K562 (cell line): Measurements from ENCODE around the gene RAB31. TPM values are rescaled to one million over a fixed set of nuclear protein-coding genes. Genes with fewer than 3 reads are reported as not detected.

Source experiments
- ARHGAP35 ChIP-seq: fragments of 450-650 bp; IDR thresholded peaks from 2 replicates; pipeline ENCODE4 v1.6.1; 2018; ENCODE audit not compliant: partially characterized antibody
- BMI1 ChIP-seq: fragments of 150-350 bp; IDR thresholded peaks from 2 replicates; pipeline ENCODE4 v1.6.1; 2014; ENCODE audit warnings: low read length
- CBFA2T2 ChIP-seq: fragments of 450-650 bp; conservative IDR thresholded peaks from 2 replicates; pipeline ENCODE4 v1.6.1; 2017; ENCODE audit warnings: mild to moderate bottlenecking
- CEBPZ ChIP-seq: fragments of 150-350 bp; IDR thresholded peaks from 2 replicates; pipeline ENCODE4 v1.6.1; 2014; ENCODE audit warnings: low read depth, mild to moderate bottlenecking, low read length, borderline replicate concordance
- CUX1 ChIP-seq: fragments of 200-800 bp; sonication (Bioruptor generic); IDR thresholded peaks from 2 replicates; pipeline ENCODE4 v1.6.1; 2016; ENCODE audit warnings: missing genetic modification characterization, missing compliant biosample characterization
- DACH1 ChIP-seq: fragments of 450-650 bp; IDR thresholded peaks from 2 replicates; pipeline ENCODE4 v1.6.1; 2018; ENCODE audit not compliant: partially characterized antibody
- FOXA1 ChIP-seq: fragments of 450-650 bp; IDR thresholded peaks from 2 replicates; pipeline ENCODE4 v1.6.1; 2016; ENCODE audit warnings: mild to moderate bottlenecking, borderline replicate concordance
- GABPB1 ChIP-seq: sonication (generic); formaldehyde crosslinking; IDR thresholded peaks from 2 replicates; pipeline ENCODE4 v1.8.0; 2022; ENCODE audit warnings: mild to moderate bottlenecking, missing genetic modification reagents
- GTF2F1 ChIP-seq: IDR thresholded peaks from 2 replicates; pipeline ENCODE4 v1.6.1; 2011; ENCODE audit warnings: low read depth, low read length, improper control_type of control experiment
- PRDM10 ChIP-seq: fragments of 450-650 bp; IDR thresholded peaks from 2 replicates; pipeline ENCODE4 v1.6.1; 2018; ENCODE audit not compliant: partially characterized antibody
- ZBTB34 ChIP-seq: fragments of 250-450 bp; sonication (Bioruptor Pico); IDR thresholded peaks from 2 replicates; pipeline ENCODE4 v1.8.0; 2021; ENCODE audit warnings: mild to moderate bottlenecking, moderate library complexity
- ZNF24 ChIP-seq: fragments of 450-650 bp; IDR thresholded peaks from 2 replicates; pipeline ENCODE4 v1.6.1; 2016
- ZNF717 ChIP-seq: fragments of 250-450 bp; sonication (Bioruptor Pico); IDR thresholded peaks from 2 replicates; pipeline ENCODE4 v1.5.0; 2021
- ZNF76 ChIP-seq: fragments of 250-450 bp; sonication (Bioruptor Pico); IDR thresholded peaks from 2 replicates; pipeline ENCODE4 v1.4.0; 2020; ENCODE audit warnings: mild to moderate bottlenecking, moderate library complexity, borderline replicate concordance
- polyA plus RNA-seq, 8 experiments: library from polyadenylated mRNA; depleted of rRNA in 4 of 8; stranded (reverse) in 5 of 8; unstranded in 3 of 8; fragments of >200 nt; fragmentation: Nextera tagmentation in 2 of 8; fragmentation: Illumina TruSeq in 1 of 8; extraction: Ambion mirVana in 2 of 8; extraction: Trizol in 1 of 8; gene quantifications; 2 replicates each; pipeline versions ENCODE4 v1.2.1 to v1.2.3, GENCODE V29; 2011 to 2014; ENCODE audit warnings: inconsistent platforms in 1 of 8, missing spikeins in 1 of 8
- total RNA-seq, 7 experiments: library from RNA; depleted of rRNA in 6 of 7; stranded (reverse); fragments of >200 nt in 6 of 7; fragmentation: Illumina TruSeq in 2 of 7; extraction: Trizol in 2 of 7; gene quantifications; 2 replicates each; pipeline versions ENCODE4 v1.2.1 to v1.2.3, GENCODE V29; 2011 to 2021; ENCODE audit warnings: low replicate concordance in 1 of 7

RAB31 gene
- total and polyA plus RNA-seq, 9 of the 15 experiments (the other 6 are each of a cell fraction or from before 2014, with no cell fraction given): 20.7 to 70.4 (median 41.3) TPM

- no peak for TF ChIP-seq CEBPZ
- no peak for TF ChIP-seq FOXA1
- TF ChIP-seq ZNF717 (CRISPR knock-in tag): no peak
- no peak for TF ChIP-seq ZBTB34 (CRISPR knock-in tag)
- no peak for TF ChIP-seq GTF2F1
- peak; percentile 39; the same call in 1 of the 2 replicates for TF ChIP-seq ZNF24
- TF ChIP-seq CUX1 (CRISPR knock-in tag): no peak
- TF ChIP-seq CBFA2T2: peak; percentile 98
- no peak for TF ChIP-seq GABPB1 (CRISPR knock-in tag)
- no peak for TF ChIP-seq BMI1
- TF ChIP-seq ZNF76 (CRISPR knock-in tag): no peak
- peak; percentile 97 for TF ChIP-seq ARHGAP35
- TF ChIP-seq PRDM10: no peak
- TF ChIP-seq DACH1: no peak
Measured at GRCh38 chr18:9848170-9848879, 140.2 kb downstream of the RAB31 start (continued).
